SW 1271 (cell line): ENCODE data around the gene ARHGEF26.
"Not testable (repeated sequence)": the region's sequence is repeated elsewhere in the genome, so short reads cannot be mapped to it uniquely, and the experiment has no call there.

Experiments
- DNase-seq, 2 experiments: peaks; one replicate each; lab custom pipeline; 2025; lab: John Stamatoyannopoulos, UW

The ARHGEF26 gene, protein sequence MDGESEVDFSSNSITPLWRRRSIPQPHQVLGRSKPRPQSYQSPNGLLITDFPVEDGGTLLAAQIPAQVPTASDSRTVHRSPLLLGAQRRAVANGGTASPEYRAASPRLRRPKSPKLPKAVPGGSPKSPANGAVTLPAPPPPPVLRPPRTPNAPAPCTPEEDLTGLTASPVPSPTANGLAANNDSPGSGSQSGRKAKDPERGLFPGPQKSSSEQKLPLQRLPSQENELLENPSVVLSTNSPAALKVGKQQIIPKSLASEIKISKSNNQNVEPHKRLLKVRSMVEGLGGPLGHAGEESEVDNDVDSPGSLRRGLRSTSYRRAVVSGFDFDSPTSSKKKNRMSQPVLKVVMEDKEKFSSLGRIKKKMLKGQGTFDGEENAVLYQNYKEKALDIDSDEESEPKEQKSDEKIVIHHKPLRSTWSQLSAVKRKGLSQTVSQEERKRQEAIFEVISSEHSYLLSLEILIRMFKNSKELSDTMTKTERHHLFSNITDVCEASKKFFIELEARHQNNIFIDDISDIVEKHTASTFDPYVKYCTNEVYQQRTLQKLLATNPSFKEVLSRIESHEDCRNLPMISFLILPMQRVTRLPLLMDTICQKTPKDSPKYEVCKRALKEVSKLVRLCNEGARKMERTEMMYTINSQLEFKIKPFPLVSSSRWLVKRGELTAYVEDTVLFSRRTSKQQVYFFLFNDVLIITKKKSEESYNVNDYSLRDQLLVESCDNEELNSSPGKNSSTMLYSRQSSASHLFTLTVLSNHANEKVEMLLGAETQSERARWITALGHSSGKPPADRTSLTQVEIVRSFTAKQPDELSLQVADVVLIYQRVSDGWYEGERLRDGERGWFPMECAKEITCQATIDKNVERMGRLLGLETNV

DNA sequence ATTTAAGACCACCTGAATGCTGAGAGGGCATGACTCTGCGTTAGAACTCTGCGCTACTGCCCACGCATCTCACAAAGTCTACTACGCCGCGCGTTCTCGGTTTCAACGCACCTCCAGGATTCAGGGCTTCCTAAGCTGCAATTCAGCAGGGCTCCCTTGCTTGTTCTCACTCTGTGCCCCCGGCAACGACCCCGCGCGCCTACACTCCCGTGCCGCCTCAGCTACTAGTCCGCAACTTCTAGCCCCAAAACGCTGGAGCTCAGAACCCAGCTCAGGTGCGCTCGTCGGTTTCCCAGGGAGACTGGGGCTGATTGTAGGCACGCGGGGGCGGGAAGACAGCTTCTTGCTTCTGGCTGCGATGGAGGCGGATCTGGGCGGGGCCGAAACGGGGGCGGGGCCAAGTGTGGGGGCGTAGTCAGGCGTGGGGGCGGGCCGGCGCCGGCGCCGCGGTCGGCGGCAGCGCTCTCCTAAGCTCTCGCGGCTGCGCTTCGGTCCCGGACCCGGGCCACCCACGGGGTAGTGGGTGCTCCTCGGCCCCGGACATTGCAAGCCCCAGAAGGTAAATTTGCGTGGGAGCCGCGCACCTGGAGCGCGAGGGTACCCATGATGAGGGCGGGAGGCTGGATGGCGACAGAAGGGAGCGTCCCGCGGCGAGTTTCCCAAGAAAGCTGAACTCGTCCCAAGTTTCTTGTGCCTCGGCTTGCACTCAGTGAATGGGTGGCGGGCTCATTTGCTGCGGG is at the start of gene ARHGEF26:
TSS of gene ARHGEF26 (plus strand) at position 430 of the 740 bp plus-strand sequence. CDS start 603 bp downstream, outside the sequence.
- peak; percentile 25 to 76 for DNase-seq

DNA sequence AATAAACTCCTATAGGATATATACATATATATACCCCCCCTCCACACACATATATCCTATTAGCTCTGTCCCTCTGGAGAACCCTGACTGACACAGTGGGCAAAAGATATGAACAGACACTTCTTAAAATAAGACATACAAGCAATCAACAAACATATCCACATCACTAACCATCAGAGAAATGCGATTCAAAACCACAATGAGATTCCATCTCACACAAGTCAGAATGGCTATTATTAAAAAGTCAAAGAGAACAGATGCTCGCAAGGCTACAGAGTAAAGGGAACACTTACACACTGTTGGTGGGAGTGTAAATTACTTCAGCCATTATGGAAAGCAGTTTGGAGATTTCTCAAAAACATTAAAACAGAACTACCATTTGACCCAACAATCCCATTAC is 46.2 kb upstream of the ARHGEF26 start:
- DNase-seq, result no peak

DNA sequence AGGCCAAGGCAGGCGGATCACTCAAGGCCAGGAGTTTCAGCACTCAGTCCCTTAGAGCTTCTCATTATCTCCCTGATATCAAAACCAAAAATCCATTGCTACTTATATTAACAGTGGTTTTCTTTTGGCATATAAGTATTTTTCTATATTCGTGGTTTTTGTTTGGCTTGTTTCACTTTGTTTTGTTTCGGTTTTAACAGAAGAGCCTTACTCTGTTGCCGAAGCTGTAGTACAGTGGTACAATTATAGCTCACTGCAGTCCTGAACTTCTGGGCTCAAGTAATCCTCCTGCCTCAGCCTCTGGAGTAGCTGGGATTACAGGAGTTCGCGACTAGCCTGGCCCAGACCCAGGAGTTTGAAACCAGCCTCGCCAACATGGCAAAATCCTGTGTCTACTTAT is 42.5 kb upstream of the ARHGEF26 start:
- DNase-seq, result no peak

DNA sequence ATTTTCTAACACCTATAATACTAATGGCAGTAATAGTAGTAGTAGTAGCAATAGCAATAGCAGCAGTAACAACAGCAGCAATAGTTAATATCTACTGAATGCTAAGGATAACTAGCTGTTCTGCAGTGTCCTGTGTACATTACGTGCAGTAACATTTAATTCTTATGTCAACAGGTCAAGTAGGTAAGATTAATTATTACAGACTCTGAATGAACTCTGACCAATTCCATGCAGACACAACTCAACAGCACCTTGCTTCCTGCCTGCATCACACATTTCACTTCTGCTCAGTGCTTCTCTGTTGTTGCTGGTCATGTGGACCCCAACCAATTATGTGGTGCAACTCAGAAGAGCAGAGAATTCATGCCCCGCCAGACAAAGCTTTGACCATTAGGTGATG is 39.9 kb upstream of the ARHGEF26 start:
- DNase-seq, result no peak

DNA sequence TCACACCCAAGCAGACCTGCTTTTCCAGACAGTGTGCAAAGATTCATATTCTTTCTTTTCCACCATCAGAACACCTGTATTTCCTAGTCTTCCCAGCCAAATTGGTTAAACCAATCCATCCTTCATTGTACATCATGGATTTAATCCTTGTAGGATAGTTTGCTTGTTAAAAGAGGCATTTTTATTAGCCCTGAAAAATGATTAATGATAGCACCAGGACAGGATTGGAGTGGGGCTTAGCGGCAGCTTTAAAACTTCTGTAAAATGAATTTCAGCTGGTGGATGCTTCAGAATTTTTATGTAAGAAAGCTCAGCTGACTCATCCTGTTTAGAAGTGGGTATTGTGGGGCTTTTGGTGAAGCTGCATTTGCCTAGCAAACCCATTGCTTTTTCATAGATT is 36.1 kb upstream of the ARHGEF26 start:
- no peak for DNase-seq

DNA sequence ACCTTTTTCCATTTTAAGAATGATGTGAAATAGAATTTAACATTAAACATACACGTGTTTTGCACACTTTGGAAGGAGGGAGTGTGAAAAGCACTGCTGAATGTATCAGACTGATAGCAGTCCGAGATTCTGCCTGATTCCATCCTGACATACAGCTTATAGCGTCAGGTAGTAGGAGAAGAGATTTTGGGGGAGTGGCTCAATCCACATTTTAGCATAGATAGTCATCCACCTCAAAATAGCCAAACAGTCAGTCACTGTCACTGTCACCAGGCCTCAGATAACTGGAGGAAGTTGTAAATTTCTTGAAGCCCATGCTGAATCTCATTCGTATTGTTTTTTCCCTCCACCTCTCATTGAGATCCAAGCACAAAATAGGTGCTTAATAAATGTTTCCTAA is 35.4 kb upstream of the ARHGEF26 start:
- no peak for DNase-seq

DNA sequence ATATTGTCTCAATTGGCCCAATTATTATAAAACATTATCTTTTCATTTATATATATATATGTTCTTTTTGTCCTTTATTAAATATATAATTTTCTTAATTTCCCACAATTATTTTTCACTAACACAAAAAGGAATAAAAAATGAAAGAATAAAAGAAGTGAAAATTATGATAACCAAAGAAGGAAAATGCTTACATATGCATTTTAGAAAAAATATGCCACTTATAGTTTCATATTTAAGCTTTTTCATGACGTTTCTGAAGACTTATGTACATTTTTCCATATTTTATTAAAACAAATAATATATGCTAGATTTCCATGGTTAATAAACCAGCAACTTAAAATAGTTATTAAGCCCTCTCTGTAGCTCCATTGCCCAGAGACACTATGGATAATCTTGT is 34.9 kb upstream of the ARHGEF26 start:
- DNase-seq, result no peak

DNA sequence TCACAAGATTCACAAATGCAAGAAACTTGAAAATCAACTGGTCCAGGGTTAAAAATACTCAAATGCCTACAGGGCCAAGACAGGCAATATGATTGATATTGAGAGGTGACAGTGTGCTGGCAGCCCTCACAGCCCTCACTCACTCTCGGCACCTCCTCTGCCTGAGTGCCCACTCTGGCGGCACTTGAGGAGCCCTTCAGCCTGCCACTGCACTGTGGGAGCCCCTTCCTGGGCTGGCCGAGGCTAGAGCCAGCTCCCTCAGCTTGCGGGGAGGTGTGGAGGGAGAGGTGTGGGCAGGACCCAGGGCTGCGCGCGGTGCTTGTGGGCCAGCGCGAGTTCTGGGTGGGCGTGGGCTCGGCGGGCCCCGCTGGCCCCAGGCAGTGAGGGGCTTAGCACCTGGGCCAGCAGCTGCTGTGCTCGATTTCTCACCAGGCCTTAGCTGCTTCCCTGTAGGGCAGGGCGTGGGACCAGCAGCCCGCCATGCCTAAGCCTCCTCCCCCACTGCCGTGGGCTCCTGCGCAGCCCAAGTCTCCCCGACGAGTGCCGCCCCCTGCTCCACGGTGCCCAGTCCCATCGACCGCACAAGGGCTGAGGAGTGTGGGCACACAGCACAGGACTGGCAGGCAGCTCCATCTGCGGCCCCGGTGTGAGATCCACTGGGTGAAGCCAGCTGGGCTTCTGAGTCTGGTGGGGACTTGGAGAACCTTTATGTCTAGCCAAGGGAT is 33.3 kb upstream of the ARHGEF26 start:
- DNase-seq, result not testable (repeated sequence)

DNA sequence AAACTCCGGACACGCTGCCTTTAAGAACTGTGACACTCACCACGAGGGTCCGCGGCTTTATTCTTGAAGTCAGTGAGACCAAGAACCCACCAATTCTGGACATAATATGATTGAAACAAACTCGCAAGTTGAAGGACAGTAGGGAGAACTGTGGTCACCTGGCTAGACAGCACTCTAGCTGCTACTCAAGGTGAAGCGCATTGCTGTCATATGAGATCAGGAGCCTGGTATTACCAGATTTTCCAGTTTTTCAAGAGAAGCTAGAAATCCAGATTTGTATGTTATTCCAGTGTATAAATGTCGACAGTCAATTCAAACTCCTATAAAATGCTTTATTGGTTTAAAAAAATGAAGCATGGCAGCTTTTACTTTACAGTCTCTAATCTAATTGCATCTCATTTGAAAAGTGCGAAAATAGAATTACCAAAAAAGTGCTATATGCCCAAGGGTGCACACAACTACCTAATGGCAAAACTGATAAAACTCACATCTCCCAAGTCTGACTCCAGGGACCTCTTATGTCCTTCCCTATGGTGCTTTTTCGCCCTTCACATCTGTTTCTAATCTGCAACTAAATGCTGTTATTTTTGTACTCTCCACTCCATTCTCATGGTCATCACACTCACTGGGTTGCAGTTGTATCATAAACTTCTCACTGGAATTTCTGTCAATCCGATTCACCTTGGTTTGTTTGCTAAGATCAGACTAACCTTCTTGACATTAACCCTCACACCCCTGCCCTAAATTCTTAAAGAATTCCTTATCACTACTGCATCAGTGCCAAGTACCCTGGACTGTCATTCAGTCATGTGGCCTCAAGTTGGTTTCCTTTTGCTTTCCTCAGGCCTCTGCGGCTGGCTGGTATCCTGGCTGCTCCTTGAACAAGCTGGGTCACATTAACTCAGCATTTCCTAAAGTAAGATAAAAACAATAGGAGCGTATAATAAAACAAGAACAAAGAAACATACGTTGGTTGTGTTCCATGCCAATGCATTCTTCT is 31.5 kb upstream of the ARHGEF26 start:
- DNase-seq, result no peak

DNA sequence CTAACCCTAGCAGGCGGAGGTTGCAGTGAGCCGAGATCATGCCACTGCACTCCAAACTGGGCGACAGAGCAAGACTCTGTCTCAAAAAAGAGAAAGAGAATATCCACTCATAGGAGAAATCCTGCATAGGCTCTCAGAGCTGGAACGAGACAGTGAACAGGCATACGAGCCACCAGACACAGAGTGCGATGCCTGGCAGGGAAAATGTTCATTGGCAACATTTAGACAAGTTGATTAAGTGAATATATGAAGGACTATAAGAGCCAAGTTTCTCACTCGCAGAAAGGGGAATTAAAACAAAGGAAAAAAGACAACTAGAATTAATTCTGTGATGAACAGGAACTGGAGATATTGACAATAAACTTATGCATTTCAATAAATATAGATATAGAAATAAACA is 27.1 kb upstream of the ARHGEF26 start:
- no peak for DNase-seq

DNA sequence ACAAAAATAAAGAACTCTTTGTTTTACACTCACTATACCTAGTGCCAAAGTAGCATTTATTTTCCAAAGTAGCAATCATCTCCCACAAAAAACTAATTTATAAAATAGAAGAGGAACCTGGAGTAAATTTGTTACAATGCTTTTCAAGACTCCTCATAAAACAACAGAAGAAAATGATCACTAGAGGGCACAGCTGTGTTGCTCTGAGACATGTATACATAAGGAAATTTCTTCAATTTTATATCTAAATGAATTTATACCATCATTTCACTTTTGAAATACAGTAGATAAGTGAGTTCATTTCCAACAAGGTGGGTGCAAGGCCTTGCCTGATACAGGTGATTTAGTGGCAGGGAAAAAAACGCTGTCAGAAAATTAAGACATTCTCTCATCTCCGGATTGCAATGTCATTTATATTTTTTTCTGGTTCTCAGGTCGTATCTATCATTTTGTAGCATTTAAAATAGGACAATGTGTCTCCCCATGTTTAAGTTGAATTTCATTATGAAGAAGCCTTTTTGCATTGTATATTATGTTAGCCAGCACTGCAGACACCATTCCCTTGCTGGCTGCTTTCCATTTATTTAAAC is 25.3 kb upstream of the ARHGEF26 start:
- DNase-seq, result peak in 1 of 2 experiments; percentile 32

DNA sequence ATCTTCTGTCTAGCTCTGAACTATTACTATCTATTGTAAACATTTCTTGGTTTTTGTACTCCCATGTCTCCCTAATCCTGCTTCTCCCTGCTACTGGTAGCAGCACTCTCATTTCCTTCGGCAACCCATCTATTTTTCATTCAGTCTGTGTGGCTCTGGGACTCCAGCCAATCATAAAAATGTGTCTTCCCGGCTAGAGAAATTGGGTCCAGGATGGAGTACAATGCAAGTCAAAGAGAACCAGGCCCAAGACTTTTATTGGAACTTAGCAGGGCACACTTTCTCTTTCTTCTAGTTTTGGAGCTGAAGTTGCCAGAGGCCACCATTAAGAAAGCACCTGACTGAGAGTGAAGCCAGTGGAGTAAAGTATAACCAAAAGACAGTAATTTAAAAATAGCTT is 22.8 kb upstream of the ARHGEF26 start:
- DNase-seq, result no peak

DNA sequence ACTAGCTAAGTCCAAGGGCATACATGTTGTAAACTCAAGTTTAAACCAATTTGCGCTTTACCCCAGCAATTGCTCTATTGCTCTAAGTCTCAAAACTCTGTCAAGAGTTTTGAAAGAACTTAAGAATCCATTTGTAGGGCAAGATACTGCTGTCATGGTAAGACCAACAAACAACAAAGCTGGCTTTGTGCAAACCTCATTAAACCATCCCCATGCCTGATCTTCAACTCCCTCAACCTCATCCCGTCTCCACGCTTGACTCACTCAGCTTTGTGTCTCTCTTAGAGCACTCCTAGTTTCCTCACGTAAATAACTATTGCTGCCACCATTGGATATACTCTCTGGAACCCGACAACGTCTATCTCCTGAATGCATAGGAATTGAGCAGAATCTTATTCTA is 20.6 kb upstream of the ARHGEF26 start:
- no peak for DNase-seq

DNA sequence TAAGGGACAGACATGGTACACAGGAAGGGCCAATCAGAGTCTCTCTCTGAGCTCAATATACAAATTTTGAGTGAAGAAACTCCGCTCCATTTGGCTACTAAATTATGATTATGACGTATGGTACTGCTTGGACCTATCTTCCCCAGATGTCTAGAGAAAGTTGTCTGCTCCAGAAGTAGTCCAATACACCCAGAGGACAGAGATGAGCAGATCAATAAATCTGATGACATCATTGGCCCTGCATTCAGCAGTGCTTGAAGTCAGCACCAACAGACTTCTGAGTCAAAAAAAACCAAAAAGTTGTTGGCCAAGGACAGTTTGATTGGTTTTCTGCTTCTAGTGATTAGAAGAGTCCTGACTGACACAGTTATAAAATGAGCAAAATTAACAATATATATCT is 19.9 kb upstream of the ARHGEF26 start:
- no peak for DNase-seq

DNA sequence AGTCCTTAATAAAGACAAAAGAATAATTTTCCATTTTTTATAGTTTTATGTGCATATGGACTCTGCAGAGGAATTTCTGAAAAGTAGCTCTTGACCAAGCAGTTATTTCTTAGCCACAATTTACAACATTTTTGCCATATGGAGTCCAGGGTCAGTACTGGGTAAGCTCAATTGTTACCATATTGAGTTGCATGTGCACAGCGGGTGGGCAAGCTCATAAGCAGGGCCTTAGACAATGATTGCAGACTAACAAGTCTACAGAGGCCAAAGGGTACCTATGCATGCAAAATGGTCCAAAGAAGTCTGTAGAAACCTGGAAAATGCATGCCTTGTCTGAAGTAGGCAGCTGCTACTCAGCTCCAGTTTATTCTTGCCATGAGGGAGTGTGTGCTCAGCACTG is 19.0 kb upstream of the ARHGEF26 start:
- no peak for DNase-seq

DNA sequence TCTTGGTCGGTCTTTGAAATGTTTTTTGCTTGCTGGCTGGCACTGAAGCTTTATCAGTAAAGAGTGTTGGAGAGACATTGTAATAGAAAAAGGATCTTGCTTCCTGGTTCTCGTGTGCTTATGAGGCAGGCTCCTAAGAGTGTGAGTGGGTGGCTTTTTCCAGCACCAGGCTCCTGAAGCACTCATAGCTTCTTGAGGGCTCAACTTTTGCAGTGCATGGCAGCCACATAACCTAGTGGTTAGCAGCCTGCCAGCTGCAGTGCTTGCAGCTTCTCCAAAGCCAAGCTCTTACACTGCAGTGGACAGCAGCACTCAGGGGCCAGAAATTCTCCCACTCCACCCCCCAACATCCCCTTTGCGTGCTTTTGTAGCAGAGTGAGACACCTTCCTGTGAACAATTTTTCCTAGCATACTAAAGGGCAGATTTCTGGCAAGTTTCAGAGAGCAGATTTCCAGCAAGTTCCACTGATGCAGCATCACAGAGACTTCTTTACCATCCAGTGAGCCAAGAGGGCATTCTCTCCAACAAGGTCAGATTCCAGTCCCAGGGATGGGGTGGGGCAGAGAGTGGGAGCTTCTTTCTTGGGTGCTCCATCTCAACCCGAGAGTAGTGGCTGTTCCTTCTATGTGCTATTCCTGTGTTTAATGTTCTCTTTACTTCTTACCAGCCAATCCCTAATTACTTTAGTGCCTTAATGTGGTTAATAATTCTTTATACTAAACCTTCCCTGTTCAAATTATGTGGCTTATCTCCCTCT is 15.8 kb upstream of the ARHGEF26 start:
- DNase-seq, result no peak

DNA sequence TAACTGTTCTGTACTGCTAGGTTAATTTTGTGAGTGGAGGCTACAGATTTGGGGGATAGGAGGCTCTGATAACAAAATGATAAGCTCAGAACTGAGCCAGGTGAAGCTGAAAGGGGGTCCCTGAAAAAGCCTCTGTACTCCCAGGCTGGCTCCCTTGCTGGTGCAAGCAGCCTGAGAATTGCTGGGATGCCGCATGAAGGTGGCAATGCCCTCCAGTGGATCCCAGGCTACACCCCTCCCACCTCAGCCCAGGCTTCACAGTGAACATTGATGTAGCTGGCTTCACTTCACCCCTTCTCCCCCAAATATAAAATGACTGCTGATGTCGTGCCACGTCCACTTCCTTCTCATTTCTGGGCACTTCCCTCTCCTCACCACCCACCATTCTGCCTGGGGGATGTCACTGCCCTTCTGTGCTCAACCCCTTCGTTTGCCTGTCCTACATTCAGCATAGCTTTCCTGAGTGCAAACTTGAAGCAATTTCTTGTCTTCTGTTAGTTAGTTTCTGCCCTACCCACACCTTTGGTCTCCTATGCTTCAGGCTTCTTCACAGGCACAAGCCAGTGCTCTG is 9.7 kb upstream of the ARHGEF26 start:
- DNase-seq, result no peak

DNA sequence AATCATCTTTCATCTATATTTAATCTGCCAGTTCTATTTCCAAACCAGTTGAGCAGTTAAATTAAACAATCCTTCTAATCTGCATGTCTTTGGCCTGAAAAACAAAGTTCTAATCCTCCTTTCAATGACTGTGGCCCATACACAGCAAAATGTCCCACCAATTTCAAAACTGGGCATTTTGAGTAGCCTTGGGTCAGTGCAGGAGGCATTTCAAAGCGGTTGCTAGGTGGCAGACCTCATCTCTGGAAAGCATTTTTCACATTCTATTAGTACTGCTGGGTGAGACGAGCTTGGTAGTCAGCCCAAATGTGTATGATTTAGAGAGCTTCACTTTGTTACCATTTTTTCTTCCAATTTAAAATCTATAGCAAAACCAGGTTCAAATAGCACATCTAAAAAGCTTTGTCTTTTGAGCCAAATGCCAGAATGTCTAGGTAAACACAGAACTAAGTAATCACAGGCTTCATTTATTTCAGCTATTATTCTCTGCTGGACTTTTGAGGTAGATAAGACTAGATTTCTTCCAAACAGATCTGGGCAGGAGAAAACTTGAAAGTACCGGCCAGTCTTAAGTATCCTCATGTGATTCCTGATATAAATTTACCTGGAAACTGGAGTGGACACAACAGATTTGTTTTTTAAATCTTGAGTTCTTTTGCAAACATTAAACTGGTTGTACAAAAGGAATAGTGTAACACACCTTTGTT is 8.9 kb upstream of the ARHGEF26 start:
- DNase-seq, result no peak
